HepG2 (cell line): ENCODE data around the gene MRFAP1L1. TPM values are rescaled to one million over a fixed set of nuclear protein-coding genes. Genes with fewer than 3 reads are reported as not detected.
A peak's percentile ranks its signal among the peaks of the same experiment; 100 is the strongest.

Source experiments
- KIAA2018 ChIP-seq: sonication (generic); formaldehyde crosslinking; IDR thresholded peaks from 2 replicates; pipeline ENCODE4 v1.5.0; 2020; ENCODE audit warnings: mild to moderate bottlenecking, missing genetic modification reagents, borderline replicate concordance
- NR2F1 ChIP-seq, 2 experiments: fragments of 450-650 bp in 1 of 2; formaldehyde crosslinking in 1 of 2; IDR thresholded peaks; 2 replicates each; pipeline versions ENCODE4 v1.5.0 to v1.6.1; 2016 to 2020; ENCODE audit warnings: mild to moderate bottlenecking in 1 of 2, missing compliant biosample characterization in 1 of 2, missing genetic modification reagents in 1 of 2, moderate library complexity in 1 of 2
- SAFB2 ChIP-seq: sonication (generic); formaldehyde crosslinking; IDR thresholded peaks from 2 replicates; pipeline ENCODE4 v1.5.1; 2020; ENCODE audit warnings: missing genetic modification reagents, low read depth, mild to moderate bottlenecking, borderline replicate concordance
- ZEB1 ChIP-seq: IDR thresholded peaks from 2 replicates; pipeline ENCODE4 v1.6.1; 2012; ENCODE audit warnings: mild to moderate bottlenecking, low read depth, inconsistent platforms; ENCODE audit not compliant: insufficient replicate concordance
- ZNF800 ChIP-seq: sonication (generic); formaldehyde crosslinking; IDR thresholded peaks from 2 replicates; pipeline ENCODE4 v1.4.0; 2020; ENCODE audit warnings: missing genetic modification reagents
- ZSCAN20 ChIP-seq: sonication (generic); formaldehyde crosslinking; IDR thresholded peaks from 2 replicates; pipeline ENCODE4 v1.4.0; 2020; ENCODE audit warnings: missing genetic modification reagents, mild to moderate bottlenecking, borderline replicate concordance
- polyA plus RNA-seq, 8 experiments: library from polyadenylated mRNA; depleted of rRNA in 3 of 8; stranded (reverse) in 7 of 8; unstranded in 1 of 8; fragments of >200 nt; fragmentation: Illumina TruSeq in 4 of 8; extraction: Trizol in 4 of 8; gene quantifications; 2 replicates each; pipeline versions ENCODE4 v1.2.1 to v1.2.3, GENCODE V29; 2011 to 2016; ENCODE audit warnings: low read depth in 4 of 8, missing spikeins in 1 of 8, mixed read lengths in 1 of 8; ENCODE audit not compliant: insufficient read depth in 1 of 8
- total RNA-seq, 5 experiments: library from RNA; depleted of rRNA; stranded (reverse); fragments of >200 nt; fragmentation: Illumina TruSeq; extraction: Trizol; gene quantifications; 2 replicates each; pipeline ENCODE4 v1.2.3, GENCODE V29; 2016; ENCODE audit warnings: low read depth in 1 of 5
- TF ChIP-seq, protein P1 (sequence below): sonication (generic); formaldehyde crosslinking; IDR thresholded peaks from 2 replicates; pipeline ENCODE4 v1.9.0; 2021; ENCODE audit warnings: mild to moderate bottlenecking, missing genetic modification reagents
- TF ChIP-seq, protein P2 (sequence below): sonication (generic); formaldehyde crosslinking; IDR thresholded peaks from 2 replicates; pipeline ENCODE4 v1.5.0; 2020; ENCODE audit warnings: mild to moderate bottlenecking, missing genetic modification reagents

The MRFAP1L1 gene
- total and polyA plus RNA-seq, 2 of the 13 experiments (the other 11 are each of a cell fraction or from before 2014, with no cell fraction given): 44.8 to 76.6 TPM

DNA sequence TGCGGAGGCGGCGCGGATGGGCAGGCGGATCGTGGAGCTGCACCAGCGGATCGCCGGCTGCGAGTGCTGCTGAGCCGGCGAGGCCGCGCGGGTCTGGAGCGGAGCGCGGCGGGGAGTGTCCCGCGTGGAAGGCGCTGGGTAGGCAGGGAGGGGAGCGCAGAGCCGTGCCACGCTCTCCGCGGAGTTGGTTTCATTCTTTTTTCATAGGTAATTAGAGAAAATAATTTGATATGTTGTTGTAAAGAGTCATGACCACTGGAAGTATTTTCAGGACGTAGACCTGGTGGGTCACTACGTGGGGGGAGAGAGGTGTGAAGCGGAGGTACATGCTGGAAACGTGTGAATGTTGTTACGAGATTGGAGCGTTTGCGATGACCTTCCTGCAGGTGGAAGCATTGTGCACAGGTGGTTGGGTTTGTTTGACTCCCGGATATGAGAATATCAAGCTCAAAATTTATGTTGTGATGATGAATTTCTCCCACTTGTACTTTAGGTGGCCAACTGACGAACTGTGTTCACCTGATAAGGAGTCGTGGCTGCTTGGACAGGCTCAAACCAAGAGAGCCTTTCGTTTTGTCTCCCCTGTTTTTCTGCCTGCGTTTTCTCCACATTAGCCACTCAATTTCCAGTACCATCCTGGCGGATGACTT is 35.0 kb downstream of the MRFAP1L1 start (continued):
- no peak for TF ChIP-seq SAFB2 (CRISPR knock-in tag)
- TF ChIP-seq ZEB1: no peak
- no peak for TF ChIP-seq ZSCAN20 (CRISPR knock-in tag)
- peak; percentile 15; the same call in 1 of the 2 replicates for TF ChIP-seq ZNF800 (CRISPR knock-in tag)
- TF ChIP-seq, protein P1, sequence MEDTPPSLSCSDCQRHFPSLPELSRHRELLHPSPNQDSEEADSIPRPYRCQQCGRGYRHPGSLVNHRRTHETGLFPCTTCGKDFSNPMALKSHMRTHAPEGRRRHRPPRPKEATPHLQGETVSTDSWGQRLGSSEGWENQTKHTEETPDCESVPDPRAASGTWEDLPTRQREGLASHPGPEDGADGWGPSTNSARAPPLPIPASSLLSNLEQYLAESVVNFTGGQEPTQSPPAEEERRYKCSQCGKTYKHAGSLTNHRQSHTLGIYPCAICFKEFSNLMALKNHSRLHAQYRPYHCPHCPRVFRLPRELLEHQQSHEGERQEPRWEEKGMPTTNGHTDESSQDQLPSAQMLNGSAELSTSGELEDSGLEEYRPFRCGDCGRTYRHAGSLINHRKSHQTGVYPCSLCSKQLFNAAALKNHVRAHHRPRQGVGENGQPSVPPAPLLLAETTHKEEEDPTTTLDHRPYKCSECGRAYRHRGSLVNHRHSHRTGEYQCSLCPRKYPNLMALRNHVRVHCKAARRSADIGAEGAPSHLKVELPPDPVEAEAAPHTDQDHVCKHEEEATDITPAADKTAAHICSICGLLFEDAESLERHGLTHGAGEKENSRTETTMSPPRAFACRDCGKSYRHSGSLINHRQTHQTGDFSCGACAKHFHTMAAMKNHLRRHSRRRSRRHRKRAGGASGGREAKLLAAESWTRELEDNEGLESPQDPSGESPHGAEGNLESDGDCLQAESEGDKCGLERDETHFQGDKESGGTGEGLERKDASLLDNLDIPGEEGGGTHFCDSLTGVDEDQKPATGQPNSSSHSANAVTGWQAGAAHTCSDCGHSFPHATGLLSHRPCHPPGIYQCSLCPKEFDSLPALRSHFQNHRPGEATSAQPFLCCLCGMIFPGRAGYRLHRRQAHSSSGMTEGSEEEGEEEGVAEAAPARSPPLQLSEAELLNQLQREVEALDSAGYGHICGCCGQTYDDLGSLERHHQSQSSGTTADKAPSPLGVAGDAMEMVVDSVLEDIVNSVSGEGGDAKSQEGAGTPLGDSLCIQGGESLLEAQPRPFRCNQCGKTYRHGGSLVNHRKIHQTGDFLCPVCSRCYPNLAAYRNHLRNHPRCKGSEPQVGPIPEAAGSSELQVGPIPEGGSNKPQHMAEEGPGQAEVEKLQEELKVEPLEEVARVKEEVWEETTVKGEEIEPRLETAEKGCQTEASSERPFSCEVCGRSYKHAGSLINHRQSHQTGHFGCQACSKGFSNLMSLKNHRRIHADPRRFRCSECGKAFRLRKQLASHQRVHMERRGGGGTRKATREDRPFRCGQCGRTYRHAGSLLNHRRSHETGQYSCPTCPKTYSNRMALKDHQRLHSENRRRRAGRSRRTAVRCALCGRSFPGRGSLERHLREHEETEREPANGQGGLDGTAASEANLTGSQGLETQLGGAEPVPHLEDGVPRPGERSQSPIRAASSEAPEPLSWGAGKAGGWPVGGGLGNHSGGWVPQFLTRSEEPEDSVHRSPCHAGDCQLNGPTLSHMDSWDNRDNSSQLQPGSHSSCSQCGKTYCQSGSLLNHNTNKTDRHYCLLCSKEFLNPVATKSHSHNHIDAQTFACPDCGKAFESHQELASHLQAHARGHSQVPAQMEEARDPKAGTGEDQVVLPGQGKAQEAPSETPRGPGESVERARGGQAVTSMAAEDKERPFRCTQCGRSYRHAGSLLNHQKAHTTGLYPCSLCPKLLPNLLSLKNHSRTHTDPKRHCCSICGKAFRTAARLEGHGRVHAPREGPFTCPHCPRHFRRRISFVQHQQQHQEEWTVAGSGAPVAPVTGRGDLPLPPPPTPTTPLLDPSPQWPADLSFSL: no peak
- TF ChIP-seq, protein P2, sequence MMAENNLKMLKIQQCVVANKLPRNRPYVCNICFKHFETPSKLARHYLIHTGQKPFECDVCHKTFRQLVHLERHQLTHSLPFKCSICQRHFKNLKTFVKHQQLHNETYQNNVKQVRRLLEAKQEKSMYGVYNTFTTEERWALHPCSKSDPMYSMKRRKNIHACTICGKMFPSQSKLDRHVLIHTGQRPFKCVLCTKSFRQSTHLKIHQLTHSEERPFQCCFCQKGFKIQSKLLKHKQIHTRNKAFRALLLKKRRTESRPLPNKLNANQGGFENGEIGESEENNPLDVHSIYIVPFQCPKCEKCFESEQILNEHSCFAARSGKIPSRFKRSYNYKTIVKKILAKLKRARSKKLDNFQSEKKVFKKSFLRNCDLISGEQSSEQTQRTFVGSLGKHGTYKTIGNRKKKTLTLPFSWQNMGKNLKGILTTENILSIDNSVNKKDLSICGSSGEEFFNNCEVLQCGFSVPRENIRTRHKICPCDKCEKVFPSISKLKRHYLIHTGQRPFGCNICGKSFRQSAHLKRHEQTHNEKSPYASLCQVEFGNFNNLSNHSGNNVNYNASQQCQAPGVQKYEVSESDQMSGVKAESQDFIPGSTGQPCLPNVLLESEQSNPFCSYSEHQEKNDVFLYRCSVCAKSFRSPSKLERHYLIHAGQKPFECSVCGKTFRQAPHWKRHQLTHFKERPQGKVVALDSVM (CRISPR knock-in tag): no peak
- TF ChIP-seq KIAA2018: no peak
- TF ChIP-seq NR2F1 (CRISPR knock-in tag; IDR thresholded peaks at IDR 0.05): no peak
